GM12872 (cell line): ENCODE results near the gene MSH3.
A peak's percentile ranks its signal among the peaks of the same experiment; 100 is the strongest.

Source experiments
- CTCF ChIP-seq: IDR thresholded peaks from 3 replicates; pipeline ENCODE4 v1.5.1; 2011; ENCODE audit warnings: low read depth, mild to moderate bottlenecking, low read length, moderate library complexity; ENCODE audit not compliant: insufficient read depth

The MSH3 gene

GRCh38 chr5:80656425-80656824 lies 2.0 kb downstream of the MSH3 start:
- peak; percentile 24; the same call in 1 of the 3 replicates for TF ChIP-seq CTCF

GRCh38 chr5:80659106-80659505 lies 4.7 kb downstream of the MSH3 start:
- no peak for TF ChIP-seq CTCF

- no peak for TF ChIP-seq CTCF
These were observed 7.7 kb downstream of the MSH3 start for GRCh38 chr5:80662108-80662507.

GRCh38 chr5:80665057-80665456 lies 10.6 kb downstream of the MSH3 start:
- no peak for TF ChIP-seq CTCF

- no peak for TF ChIP-seq CTCF
These were observed 12.9 kb downstream of the MSH3 start for GRCh38 chr5:80667384-80667783.

- TF ChIP-seq CTCF, result no peak
These were observed 13.8 kb downstream of the MSH3 start for GRCh38 chr5:80668016-80668969.

GRCh38 chr5:80672140-80672736 lies 17.8 kb downstream of the MSH3 start:
- TF ChIP-seq CTCF, result peak; percentile 78
